GOT3 (cell line): ENCODE data around the gene NBR1.
"Not testable (repeated sequence)": the region's sequence is repeated elsewhere in the genome, so short reads cannot be mapped to it uniquely, and the experiment has no call there.

Source experiments
- DNase-seq: peaks from one replicate; lab custom pipeline; 2025; ENCODE audit warnings: mixed read lengths; lab: John Stamatoyannopoulos, UW

The NBR1 gene, protein sequence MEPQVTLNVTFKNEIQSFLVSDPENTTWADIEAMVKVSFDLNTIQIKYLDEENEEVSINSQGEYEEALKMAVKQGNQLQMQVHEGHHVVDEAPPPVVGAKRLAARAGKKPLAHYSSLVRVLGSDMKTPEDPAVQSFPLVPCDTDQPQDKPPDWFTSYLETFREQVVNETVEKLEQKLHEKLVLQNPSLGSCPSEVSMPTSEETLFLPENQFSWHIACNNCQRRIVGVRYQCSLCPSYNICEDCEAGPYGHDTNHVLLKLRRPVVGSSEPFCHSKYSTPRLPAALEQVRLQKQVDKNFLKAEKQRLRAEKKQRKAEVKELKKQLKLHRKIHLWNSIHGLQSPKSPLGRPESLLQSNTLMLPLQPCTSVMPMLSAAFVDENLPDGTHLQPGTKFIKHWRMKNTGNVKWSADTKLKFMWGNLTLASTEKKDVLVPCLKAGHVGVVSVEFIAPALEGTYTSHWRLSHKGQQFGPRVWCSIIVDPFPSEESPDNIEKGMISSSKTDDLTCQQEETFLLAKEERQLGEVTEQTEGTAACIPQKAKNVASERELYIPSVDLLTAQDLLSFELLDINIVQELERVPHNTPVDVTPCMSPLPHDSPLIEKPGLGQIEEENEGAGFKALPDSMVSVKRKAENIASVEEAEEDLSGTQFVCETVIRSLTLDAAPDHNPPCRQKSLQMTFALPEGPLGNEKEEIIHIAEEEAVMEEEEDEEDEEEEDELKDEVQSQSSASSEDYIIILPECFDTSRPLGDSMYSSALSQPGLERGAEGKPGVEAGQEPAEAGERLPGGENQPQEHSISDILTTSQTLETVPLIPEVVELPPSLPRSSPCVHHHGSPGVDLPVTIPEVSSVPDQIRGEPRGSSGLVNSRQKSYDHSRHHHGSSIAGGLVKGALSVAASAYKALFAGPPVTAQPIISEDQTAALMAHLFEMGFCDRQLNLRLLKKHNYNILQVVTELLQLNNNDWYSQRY

DNA sequence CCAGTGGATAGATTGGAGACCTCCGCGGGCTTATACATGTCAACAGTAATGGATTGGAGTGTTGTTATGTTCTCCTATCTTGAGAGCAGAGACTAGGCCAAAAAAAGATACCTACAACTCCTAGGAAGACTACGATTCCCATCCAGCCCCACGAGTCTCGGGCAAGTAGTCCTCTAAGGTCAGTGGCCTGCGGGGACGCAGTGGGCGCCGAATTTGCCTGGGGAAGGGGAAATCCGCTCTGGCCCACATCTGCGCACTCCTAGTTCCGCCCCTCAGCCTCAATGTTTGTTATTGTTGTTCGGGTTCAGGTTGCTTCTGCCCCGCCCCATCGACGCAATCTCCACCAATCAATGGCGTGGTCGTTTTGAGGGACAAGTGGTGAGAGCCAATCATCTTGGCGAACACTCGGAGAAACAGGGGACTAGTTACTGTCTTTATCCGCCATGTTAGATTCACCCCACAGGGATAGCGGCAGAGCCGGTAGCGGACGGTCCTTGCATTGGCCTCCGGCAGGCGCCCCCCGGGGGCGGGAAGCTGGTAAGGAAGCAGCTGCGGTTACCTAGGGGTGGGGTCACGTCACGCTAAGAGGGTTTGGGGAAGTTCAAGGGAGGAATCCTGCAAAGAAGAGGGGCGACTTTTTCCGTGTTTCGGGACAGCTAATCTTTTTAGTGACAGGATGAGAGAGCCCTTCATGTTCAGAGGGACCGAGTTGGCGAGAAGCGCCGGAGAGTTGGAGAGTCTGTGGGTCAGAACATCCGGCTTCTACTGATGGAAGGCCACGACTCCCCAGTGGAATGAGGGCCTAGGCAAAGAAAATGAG is at the start of gene NBR1:
TSS of gene NBR1 (plus strand) at position 449 of the 820 bp plus-strand sequence. CDS start 4,586 bp downstream, outside the sequence.
- peak; percentile 80 for DNase-seq

- peak; percentile 74 for DNase-seq
These were observed 45.7 kb upstream of the NBR1 start, which contains the start of gene BRCA1 for GRCh38 chr17:43125133-43125966. Gene BRCA1 (minus strand): TSS chr17:43125364. CDS start chr17:43124096, 1,268 bp downstream.

DNA sequence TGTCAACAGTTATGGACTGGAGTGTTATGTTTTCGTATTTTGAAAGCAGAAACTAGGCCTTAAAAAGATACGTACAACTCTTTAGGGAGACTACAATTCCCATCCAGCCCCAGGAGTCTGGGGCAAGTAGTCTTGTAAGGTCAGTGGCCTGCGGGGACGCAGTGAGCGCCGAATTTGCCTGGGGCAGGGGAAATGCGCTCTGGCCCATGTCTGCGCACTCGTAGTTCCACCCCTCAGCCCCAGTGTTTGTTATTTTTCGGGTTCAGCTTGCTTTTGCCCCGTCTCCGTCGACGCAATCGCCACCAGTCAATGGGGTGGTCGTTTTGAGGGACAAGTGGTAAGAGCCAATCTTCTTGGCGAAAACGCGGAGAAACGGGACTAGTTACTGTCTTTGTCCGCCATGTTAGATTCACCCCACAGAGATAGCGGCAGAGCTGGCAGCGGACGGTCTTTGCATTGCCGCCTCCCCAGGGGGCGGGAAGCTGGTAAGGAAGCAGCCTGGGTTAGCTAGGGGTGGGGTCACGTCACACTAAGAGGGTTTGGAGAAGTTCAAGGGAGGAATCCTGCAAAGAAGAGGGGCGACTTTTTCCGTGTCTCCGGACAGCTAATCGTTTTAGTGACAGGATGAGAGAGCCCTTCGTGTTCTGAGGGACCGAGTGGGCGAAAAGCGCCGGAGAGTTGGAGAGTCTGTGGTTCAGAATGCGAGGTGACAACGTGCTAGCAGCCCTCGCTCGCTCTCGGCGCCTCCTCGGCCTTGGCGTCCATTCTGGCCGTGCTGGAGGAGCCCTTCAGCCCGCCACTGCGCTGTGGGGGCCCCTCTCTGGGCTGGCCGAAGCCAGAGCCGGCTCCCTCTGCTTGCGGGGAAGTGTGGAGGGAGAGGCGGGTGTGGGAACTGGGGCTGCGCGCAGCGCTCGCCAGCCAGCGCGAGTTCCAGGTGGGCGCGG is 44.8 kb upstream of the NBR1 start:
- DNase-seq: no peak

DNA sequence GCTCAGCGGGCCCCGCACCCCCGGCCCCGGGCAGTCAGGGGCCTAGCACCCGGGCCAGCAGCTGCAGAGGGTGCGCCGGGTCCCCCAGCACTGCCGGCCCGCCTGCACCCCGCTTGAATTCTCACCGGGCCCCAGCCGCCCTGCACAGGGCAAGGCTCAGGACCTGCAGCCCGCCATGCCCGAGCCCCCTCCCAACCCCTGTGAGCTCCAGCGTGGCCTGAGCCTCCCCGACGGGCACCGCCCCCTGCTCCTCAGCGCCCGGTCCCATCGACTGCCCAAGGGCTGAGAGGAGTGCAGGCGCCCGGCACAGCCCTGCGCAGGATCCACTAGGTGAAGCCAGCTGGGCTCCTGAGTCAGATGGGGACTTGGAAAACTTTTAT is 44.1 kb upstream of the NBR1 start:
- no peak for DNase-seq

DNA sequence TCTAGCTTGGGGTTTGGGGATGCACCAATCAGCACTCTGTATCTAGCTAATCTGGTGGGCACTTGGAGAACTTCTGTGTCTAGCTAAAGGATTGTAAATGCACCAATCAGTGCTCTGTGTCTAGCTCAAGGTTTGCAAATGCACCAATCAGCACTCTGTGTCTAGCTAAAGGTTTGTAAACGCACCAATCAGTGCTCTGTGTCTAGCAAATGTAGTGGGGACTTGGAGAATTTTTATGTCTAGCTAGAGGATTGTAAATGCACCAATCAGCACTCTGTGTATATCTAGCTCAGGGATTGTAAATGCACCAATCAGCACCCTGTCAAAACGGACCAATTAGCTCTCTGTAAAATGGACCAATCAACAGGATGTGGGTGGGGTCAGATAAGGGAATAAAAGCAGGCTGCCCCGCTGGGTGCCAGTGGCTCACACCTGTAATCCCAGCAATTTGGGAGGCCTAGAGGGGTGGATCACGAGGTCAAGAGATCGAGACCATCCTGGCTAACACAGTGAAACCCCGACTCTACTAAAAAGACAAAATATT is 43.6 kb upstream of the NBR1 start:
- DNase-seq: not testable (repeated sequence)

- no peak for DNase-seq
These were observed 41.4 kb upstream of the NBR1 start for GRCh38 chr17:43129671-43130010.

- no peak for DNase-seq
These were observed 38.9 kb upstream of the NBR1 start for GRCh38 chr17:43132117-43132516.

DNA sequence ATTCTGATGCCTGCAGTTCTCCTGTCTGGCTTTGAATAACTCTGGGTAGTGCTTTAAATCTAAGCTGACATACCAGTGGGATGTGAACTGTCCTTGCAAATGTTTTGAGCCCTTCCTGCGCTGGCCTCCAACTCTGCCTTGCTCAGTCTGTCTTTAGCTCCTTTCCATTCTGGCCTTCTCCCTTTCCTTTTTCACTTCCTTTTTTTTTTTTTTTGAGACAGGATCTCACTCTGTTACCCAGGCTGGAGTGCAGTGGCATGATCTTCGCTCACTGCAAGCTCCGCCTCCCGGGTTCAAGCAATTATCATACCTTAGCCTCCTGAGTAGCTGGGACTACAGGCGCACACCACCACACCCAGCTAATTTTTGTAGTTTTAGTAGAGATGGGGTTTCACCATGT is 37.6 kb upstream of the NBR1 start:
- DNase-seq: not testable (repeated sequence)

DNA sequence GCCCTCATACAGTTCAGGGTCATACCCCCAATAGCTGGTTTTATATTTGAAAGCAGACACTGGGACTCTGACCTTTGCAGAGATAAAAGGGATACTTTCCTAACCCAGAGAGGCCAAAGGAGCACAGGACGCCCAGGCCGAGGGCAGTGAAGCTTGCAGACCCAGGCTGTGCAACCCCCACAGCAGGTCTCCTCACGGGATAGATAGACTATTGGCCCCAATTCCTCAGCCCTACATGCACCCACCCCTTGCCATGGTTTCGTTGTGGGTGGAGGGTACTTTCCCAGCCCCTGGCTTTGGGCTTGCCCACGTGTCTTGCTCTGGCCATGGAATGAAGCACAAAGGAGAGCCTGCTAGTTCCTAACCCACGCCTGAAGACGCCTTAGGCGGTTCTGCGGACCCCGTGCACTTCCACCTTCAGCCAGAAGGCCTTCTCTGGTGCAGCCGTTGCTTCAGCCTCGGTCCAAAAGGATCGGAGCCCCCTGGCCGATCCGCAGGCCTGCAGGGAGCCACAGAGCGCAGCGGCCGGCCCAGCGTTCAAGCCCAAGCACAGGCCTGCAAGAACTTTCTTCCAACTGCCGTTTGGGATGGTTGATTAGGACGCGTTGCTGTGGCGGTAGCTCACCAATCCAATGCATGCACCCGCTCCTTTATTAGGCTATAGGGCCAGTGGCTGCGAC is 36.1 kb upstream of the NBR1 start:
- no peak for DNase-seq

DNA sequence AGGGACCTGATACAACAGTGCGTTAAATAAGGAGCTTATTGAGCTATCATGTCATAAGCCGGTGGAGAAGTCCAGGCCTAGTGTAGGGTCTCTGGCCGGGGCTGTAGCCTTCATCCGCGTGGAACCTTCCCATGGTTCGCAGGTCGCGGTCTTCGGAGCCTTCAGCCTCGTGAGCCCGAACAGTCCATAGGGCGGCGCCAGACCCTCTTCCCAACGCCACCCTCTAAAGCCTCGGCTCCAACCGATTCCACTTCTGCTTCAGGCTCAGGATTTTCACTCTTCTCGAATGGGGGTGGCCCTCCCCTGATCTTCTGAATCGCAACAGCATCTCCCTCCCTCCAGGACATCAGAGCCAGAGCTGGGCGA is 35.6 kb upstream of the NBR1 start:
- DNase-seq: no peak

DNA sequence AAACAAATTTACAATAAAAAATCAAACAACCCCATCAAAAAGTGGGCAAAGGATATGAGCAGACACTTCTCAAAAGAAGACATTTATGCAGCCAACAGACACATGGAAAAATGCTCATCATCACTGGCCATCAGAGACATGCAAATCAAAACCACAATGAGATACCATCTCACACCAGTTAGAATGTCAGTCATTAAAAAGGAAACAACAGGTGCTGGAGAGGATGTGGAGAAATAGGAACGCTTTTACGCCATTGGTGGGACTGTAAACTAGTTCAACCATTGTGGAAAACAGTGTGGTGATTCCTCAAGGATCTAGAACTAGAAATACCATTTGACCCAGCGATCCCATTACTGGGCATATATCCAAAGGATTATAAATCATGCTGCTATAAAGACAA is 34.4 kb upstream of the NBR1 start:
- DNase-seq: not testable (repeated sequence)

DNA sequence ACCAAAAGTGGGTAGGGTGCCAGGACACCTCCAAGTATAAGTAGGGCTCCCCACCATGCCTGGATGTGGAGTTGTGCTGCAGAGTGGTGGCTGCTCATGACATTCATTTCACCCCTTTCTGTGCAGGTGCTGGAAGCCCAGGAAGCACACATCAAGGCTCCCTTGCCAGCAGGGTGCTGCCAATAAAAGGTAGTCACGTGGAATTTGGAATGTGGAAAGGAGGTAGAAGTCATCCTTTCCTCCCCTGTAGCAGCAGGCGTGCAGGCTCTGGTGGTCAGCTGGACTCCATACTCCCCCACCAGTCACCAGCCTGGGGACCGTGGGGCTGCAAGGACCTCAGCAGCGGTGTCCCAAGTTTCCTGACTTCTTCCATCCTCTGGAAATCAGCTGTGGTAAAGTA is 32.5 kb upstream of the NBR1 start:
- not testable (repeated sequence) for DNase-seq

DNA sequence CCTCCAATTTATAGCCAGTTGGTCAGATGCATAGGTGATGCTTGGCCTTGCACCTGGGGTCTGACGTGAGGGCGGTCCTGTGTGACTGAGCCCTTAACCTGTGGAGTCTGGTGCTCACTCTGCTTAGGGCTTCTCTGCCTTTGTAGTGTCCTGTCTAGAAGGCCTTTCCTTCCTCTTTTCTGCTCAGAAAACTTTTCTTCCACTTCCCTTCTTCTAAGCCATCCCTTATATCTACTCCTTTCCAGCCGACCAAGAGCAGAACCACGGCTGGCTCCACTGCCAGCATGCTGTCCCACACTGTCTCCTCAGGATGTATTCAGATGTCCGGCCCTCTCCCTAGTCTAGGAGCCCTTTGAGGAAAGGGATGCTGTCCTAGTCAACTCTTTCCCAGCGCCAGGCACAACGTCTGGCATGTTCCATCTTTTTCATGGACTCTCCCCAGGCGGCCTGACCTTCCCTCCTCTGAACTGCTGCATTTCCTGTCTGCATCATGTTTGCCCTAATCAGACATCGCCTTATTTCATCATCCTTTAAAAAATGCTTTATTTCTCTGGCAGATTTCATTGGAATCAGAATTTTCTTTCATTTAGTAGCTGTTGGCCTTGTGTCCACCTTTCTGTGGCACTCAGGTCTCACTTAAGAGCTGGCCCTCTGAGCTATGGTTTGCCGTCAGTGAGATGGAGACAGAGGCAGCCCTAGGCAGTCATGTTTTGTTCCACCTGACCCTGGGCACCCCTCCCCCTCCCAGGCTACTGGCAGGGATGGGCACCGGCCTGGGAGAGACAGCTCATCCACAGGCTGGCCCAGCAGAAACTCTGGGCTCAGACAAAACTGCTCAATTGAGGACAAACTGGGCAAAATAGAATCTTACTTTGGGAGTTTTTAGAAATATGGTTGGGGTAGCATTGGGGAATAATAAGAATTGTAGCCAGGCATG is 30.4 kb upstream of the NBR1 start:
- DNase-seq: no peak

GRCh38 chr17:43142153-43142552 is 28.9 kb upstream of the NBR1 start:
- no peak for DNase-seq

GRCh38 chr17:43143201-43143600 is 27.8 kb upstream of the NBR1 start:
- no peak for DNase-seq

- DNase-seq: no peak
These were observed 24.4 kb upstream of the NBR1 start for GRCh38 chr17:43146649-43147048.

GRCh38 chr17:43151880-43152456 is 19.0 kb upstream of the NBR1 start:
- DNase-seq: no peak
